ENCODE data around the gene TNNI2.
"Not testable (repeated sequence)": the region's sequence is repeated elsewhere in the genome, so short reads cannot be mapped to it uniquely, and the experiment has no call there.

Gene TNNI2

DNA sequence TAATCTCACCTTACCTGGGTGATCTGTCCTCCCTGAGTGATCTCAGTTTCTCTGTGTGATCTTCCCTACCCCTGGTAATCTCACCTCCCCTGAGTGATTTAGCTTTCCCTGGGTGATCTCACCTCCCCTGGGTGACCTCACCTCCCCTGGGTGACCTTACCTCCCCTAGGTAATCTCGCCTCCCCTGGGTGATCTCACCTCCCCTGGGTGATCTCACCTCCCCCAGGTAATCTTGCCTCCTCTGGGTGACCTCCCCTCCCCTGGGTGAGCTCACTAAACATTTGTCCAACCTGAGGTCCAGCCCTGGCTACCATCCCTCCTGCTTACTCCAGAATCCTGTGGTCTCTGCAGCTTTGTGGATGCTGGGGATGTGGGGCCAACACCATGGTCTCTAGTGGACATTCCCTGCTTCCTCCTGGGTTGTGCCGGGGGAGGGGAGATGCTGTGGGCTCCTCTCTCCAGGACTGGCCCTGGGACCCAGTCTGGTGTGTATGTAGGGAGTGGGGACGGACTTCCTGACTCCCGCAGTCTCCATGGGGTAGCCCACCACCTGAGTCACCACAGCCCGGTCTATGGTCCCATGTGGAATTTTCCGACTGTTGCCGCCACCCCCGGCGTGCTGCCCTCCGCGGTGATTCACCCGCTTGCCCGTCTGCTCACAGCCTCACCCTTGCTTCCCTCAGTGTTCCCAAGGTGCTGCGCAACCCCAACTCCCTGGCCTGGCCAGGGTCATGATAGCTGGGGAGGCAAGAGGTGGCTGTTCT, 24.0 kb downstream of the TNNI2 start:
- DNase-seq, result no peak

DNA sequence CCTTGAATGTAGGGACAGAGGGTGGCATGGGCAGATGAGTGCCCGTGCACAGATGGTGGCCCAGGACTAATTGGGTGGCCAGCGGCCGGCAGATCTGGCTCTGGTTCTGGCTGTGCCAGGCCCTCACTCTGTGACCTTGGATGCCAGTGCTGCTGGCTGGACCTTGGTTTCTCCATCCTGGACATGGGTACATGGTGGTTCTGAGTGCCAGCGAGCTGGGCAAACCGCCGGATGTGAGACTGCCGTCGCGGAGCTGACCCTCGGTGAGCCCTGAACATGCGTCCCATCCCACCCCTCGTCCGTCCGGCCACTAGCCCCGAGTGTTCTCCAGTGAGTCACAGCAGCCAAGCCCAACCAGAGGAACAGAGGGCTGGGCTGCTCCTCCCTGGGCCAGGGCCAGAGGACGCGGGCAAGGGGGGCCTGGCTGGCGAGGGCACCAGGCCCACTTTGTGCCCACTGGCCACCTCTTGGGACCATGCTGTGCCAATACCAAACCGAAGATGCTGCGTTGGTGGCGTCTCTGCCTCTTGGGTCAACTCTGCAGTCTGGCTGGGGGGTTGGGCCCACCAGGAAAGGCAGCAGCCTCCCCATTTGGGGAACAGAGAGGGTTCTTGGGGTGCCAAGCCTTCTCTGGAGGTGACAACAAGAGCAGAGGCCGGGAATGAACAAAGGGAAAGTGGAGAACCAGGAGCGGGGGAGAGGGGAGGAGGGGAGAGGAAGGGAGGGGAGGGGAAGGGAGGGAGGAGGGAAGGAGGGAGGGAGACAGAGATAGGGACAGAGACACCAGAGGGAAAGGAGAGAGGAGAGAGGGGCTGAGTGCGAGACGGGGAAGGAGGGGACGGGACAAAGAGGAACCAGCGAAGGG, 24.8 kb downstream of the TNNI2 start:
- no peak for DNase-seq

- no peak for DNase-seq
These were observed 25.4 kb downstream of the TNNI2 start for GRCh38 chr11:1864231-1864630.

- DNase-seq, result no peak
These were observed 26.3 kb downstream of the TNNI2 start for GRCh38 chr11:1864831-1865665.

DNA sequence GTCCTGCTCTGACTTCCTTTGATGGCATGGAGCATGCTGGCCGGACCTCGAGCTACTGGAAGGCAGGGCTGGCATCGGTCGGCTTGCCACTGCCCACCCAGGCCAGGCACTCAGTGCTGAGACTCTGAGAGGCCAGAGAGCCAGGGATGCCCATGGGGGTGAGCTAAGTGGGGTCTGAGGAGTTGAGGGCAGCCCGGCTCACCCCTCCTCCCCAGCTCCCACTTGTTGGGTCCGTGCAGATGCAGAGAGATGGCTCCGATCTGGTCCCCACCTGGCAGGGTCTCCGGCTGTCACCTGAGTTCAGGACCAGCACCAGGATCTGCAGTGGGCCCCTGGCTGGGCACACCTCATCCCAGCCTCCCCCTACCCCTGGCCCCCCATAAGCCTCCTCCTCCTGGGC, 27.4 kb downstream of the TNNI2 start:
- no peak for DNase-seq

DNA sequence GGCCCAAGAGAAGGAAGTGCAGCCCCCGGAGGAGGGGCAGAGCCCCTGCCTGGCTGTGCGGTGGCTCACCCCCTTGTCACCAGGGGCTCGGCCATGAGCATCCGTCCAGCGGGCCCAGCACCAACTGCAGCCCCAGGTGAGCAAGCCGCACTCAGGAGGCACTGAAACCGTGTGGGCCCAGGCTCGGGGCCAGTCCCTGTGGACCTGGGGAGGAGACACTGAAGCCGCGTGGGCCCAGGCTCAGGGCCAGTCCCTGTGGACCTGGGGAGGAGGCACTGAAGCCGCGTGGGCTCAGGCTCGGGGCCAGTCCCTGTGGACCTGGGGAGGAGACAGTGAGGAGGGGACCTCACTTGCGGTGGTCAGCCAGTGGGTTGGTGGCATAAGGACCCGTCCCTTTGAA, 28.0 kb downstream of the TNNI2 start:
- no peak for DNase-seq

DNA sequence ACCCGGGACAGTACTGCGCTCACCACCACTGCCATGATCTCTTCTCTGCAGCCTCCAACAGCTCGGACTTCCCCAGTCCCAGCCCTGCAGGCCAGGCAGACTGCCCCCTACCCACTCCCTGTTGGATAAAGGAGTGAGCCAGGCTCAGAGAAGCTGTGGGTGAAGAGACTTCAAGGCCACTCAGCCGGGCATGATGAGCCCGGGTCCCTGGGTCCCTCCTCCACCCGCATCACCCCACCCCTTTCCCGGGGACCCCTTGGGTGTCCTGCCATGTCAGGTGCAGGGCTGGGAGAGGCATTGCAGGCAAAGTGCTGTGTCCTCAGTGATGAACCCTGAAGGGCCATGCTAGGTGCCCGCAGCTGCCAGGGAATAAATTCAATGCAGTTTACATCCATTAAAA, 28.6 kb downstream of the TNNI2 start:
- DNase-seq, result no peak

- DNase-seq, result no peak
These were observed 29.4 kb downstream of the TNNI2 start for GRCh38 chr11:1868056-1868635.

GRCh38 chr11:1868636-1869291, 30.0 kb downstream of the TNNI2 start:
- DNase-seq, result no peak

GRCh38 chr11:1869427-1870325, 30.9 kb downstream of the TNNI2 start:
- DNase-seq, result no peak

GRCh38 chr11:1870326-1870696, 31.5 kb downstream of the TNNI2 start:
- no peak for DNase-seq

DNA sequence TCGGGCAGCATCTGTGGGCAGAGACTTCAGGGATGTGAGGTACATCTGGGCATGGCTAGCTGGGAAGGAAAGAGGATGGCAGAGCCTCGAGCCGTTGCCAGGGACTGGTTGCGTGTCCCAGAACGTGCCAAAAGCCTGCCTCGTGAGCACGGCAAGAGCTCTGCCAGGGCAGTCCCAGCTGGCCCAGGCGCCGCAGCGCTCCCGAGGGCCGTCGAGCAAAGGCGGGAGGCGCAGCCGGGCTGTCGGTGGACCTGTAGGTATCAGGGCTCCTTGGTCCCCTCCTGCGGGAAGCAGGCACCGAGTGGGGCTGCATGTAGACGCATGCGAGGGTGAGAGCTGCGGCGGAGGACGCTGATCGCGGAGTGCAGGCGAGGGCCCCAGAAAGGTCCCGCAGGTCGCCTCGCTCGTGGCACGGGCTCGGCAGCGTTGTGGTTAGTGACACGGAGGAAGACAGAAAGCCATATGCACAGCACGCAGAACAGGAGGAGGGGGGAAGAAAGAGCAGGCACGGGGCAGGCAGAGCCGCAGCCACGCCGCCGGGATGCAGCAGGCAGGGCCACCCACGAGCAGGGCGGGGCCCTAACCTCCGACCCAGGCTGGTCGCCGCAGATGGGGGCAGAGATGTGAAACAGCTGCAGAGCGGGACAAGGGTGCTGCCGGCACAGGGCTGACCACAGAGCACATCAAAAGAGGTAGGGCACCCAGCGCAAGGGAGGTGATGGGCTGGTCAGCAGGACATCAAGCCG, 32.1 kb downstream of the TNNI2 start:
- DNase-seq, result no peak

DNA sequence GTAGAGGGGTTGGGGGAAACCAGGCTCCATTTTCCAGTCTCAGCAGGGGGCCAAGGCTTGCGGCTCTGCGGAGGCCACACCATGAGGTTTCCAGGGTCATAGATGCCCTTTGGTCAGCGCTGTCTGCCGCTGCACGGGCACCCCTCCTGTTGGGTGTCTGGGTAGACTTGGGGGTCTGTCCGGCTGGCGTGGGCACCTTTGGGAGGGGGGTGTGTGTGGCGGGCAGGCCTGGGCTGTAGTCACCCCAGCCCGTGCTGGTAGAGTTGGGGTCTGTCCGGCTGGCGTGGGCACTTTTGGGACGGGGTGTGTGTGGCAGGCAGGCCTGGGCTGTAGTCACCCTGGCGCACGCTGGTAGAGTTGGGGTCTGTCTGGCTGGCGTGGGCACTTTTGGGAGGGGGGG, 32.8 kb downstream of the TNNI2 start:
- DNase-seq, result no peak

DNA sequence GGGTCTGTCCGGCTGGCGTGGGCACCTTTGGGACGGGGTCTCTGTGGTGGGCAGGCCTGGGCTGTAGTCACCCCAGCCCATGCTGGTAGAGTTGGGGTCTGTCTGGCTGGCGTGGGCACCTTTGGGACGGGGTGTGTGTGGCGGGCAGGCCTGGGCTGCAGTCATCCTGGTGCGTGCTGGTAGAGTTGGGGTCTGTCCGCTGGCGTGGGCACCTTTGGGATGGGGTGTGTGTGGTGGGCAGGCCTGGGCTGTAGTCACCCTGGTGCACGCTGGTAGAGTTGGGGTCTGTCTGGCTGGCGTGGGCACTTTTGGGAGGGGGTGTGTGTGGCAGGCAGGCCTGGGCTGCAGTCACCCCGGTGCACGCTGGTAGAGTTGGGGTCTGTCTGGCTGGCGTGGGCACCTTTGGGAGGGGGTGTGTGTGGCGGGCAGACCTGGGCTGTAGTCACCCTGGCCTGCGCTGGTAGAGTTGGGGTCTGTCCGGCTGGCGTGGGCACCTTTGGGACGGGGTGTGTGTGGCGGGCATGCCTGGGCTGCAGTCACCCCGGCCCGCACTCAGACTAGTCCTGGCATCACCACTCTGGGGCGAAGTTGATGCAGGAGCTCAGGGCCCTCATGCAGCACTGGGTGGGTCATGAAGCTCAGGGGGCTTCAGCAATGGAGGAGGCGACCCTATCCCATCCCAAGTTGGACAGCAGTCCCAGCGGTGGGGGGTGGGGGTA, 33.6 kb downstream of the TNNI2 start:
- no peak for DNase-seq

- DNase-seq, result no peak
These were observed 34.4 kb downstream of the TNNI2 start for GRCh38 chr11:1873048-1873812.

- DNase-seq, result not testable (repeated sequence)
These were observed 35.0 kb downstream of the TNNI2 start for GRCh38 chr11:1873813-1874150.

DNA sequence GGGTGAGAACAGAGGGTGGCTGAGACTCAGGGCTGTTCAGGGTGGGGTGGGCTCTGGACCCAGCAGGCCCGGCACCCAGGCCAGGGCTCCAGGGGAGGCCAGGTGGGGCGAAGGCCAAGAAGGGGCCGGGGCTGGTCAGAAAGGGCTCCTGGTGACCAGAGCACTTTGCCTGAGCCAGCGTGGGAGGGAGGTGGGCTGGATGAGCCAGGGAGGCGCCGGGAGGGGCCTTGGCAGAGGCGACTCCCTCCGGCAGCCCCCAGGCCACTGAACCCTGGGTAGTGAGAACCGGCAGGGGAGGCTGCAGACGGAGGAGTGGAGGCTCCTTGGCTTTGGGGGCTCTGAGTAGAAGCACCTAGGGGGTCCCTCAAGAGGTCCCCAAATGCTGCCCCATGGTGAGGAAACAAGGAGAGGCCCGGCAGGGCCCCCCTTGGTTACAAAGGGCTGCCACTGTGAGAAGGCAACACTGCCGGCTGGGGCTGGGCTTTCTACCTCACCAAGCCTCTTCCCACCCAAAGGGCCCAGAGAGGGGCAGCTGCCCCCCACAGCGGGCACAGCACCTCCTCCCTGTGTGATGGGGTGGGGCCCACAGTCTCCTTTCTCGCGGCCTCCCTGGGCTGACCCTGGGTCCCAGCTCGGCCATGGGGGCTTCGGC, 35.8 kb downstream of the TNNI2 start:
- not testable (repeated sequence) for DNase-seq

GRCh38 chr11:1875093-1875850, 36.5 kb downstream of the TNNI2 start:
- DNase-seq, result no peak

All from NCI-H2171 (cell line).